H9 (cell line): ENCODE results near the gene ASCC3. TPM values are rescaled to one million over a fixed set of nuclear protein-coding genes. Genes with fewer than 3 reads are reported as not detected.

Source experiments
- DNase-seq: peaks from one replicate; pipeline ENCODE4 v3.0.0-alpha.2; 2017
- H2AFZ ChIP-seq: one replicate; pipeline ENCODE4 v1.6.1; 2013; ENCODE audit warnings: mild to moderate bottlenecking, low read length, control low read depth, moderate library complexity
- H2AK5ac ChIP-seq: 2 replicates; pipeline ENCODE4 v1.6.1; 2013; ENCODE audit warnings: low read length, control low read depth, mixed read lengths; ENCODE audit not compliant: insufficient read length
- H2BK120ac ChIP-seq: one replicate; pipeline ENCODE4 v1.6.1; 2013; ENCODE audit warnings: low read depth, mild to moderate bottlenecking, low read length, control low read depth, inconsistent platforms; ENCODE audit not compliant: poor library complexity, severe bottlenecking
- H2BK12ac ChIP-seq: 2 replicates; pipeline ENCODE4 v1.6.1; 2013; ENCODE audit warnings: low read length, control low read depth, mixed read lengths, low read depth; ENCODE audit not compliant: insufficient read length
- H2BK15ac ChIP-seq: 2 replicates; pipeline ENCODE4 v1.6.1; 2013; ENCODE audit warnings: low read depth, low read length, control low read depth
- H2BK20ac ChIP-seq: one replicate; pipeline ENCODE4 v1.6.1; 2013; ENCODE audit warnings: low read depth, mild to moderate bottlenecking, low read length, control low read depth, inconsistent platforms; ENCODE audit not compliant: poor library complexity, severe bottlenecking
- H2BK5ac ChIP-seq: 2 replicates; pipeline ENCODE4 v1.6.1; 2013; ENCODE audit warnings: low read length, control low read depth, mixed read lengths; ENCODE audit not compliant: insufficient read length
- H3K14ac ChIP-seq: 2 replicates; pipeline ENCODE4 v1.6.1; 2013; ENCODE audit warnings: low read length, control low read depth; ENCODE audit not compliant: insufficient read depth
- H3K18ac ChIP-seq: 2 replicates; pipeline ENCODE4 v1.6.1; 2013; ENCODE audit warnings: low read depth, mild to moderate bottlenecking, mixed read lengths, low read length, control low read depth; ENCODE audit not compliant: insufficient read length
- H3K23ac ChIP-seq: 2 replicates; pipeline ENCODE4 v1.6.1; 2013; ENCODE audit warnings: low read length, control low read depth, mixed read lengths, low read depth; ENCODE audit not compliant: insufficient read length
- H3K23me2 ChIP-seq: 2 replicates; pipeline ENCODE4 v1.6.1; 2013; ENCODE audit warnings: low read depth, mild to moderate bottlenecking, mixed read lengths, low read length, control low read depth; ENCODE audit not compliant: insufficient read length, poor library complexity, severe bottlenecking
- H3K27ac ChIP-seq: 2 replicates; pipeline ENCODE4 v1.5.1; 2013; ENCODE audit warnings: low read length, control low read depth, mixed read lengths, low read depth; ENCODE audit not compliant: insufficient read length
- H3K27me3 ChIP-seq: 2 replicates; pipeline ENCODE4 v1.6.1; 2013; ENCODE audit warnings: low read length, control low read depth, inconsistent platforms; ENCODE audit not compliant: insufficient read depth
- H3K4ac ChIP-seq: 2 replicates; pipeline ENCODE4 v1.6.1; 2013; ENCODE audit warnings: low read depth, mild to moderate bottlenecking, control low read depth, inconsistent platforms, low read length, moderate library complexity
- H3K4me1 ChIP-seq: 2 replicates; pipeline ENCODE4 v1.6.1; 2013; ENCODE audit warnings: low read length, control low read depth, inconsistent platforms; ENCODE audit not compliant: insufficient read depth
- H3K4me2 ChIP-seq: 2 replicates; pipeline ENCODE4 v1.6.1; 2013; ENCODE audit warnings: low read length, control low read depth, mixed read lengths; ENCODE audit not compliant: insufficient read length, insufficient read depth
- H3K56ac ChIP-seq: 2 replicates; pipeline ENCODE4 v1.6.1; 2013; ENCODE audit warnings: low read depth, mild to moderate bottlenecking, mixed read lengths, low read length, control low read depth; ENCODE audit not compliant: insufficient read length
- H3K79me1 ChIP-seq: 2 replicates; pipeline ENCODE4 v1.6.1; 2013; ENCODE audit warnings: low read depth, mild to moderate bottlenecking, moderate library complexity, low read length, control low read depth, inconsistent platforms; ENCODE audit not compliant: insufficient read depth, poor library complexity, severe bottlenecking
- H3K79me2 ChIP-seq: 2 replicates; pipeline ENCODE4 v1.6.1; 2013; ENCODE audit warnings: low read length, control low read depth, inconsistent platforms; ENCODE audit not compliant: insufficient read depth
- H3K9ac ChIP-seq: 2 replicates; pipeline ENCODE4 v1.6.1; 2013; ENCODE audit warnings: low read length, control low read depth, mixed read lengths; ENCODE audit not compliant: insufficient read length; ENCODE audit errors: extremely low read depth
- H3K9me3 ChIP-seq: one replicate; pipeline ENCODE4 v1.6.1; 2013; ENCODE audit warnings: low read depth, low read length, inconsistent platforms; ENCODE audit not compliant: control insufficient read depth
- H3T11ph ChIP-seq: one replicate; pipeline ENCODE4 v1.6.1; 2013; ENCODE audit warnings: mild to moderate bottlenecking, low read length, control low read depth, inconsistent platforms
- H4K20me1 ChIP-seq: one replicate; pipeline ENCODE4 v1.6.1; 2013; ENCODE audit not compliant: control insufficient read depth, insufficient read length, insufficient read depth
- H4K5ac ChIP-seq: 2 replicates; pipeline ENCODE4 v1.6.1; 2013; ENCODE audit warnings: low read depth, mild to moderate bottlenecking, mixed read lengths, low read length, control low read depth; ENCODE audit not compliant: insufficient read length
- H4K8ac ChIP-seq: replicated peaks from 2 replicates; pipeline ENCODE4 v1.6.1; 2013; ENCODE audit warnings: low read length, control low read depth, mixed read lengths, low read depth; ENCODE audit not compliant: insufficient read length
- H4K91ac ChIP-seq: 2 replicates; pipeline ENCODE4 v1.6.1; 2013; ENCODE audit warnings: low read depth, mild to moderate bottlenecking, moderate library complexity, mixed read lengths, low read length, control low read depth; ENCODE audit not compliant: insufficient read length
- H3K27ac Mint-ChIP-seq, 3 experiments: 2 replicates in 2 of 3; 3 replicates in 1 of 3; pipeline ENCODE4 v1.8.0; 2020 to 2021; ENCODE audit warnings: mixed read lengths in 3 of 3, mild to moderate bottlenecking in 1 of 3, moderate library complexity in 1 of 3
- H3K27me3 Mint-ChIP-seq: 2 replicates; pipeline ENCODE4 v1.8.0; 2021; ENCODE audit warnings: low read depth, mild to moderate bottlenecking, moderate library complexity, mixed read lengths
- H3K36me3 Mint-ChIP-seq, 3 experiments: 2 replicates in 2 of 3; 3 replicates in 1 of 3; pipeline ENCODE4 v1.8.0; 2020 to 2021; ENCODE audit warnings: low read depth in 3 of 3, mixed read lengths in 3 of 3; ENCODE audit not compliant: insufficient read depth in 1 of 3
- H3K4me1 Mint-ChIP-seq, 2 experiments: 2 replicates each; pipeline ENCODE4 v1.8.0; 2020; ENCODE audit warnings: mixed read lengths in 2 of 2
- H3K4me3 Mint-ChIP-seq, 2 experiments: 2 replicates in 1 of 2; 3 replicates in 1 of 2; pipeline ENCODE4 v1.8.0; 2020 to 2021; ENCODE audit warnings: mild to moderate bottlenecking in 2 of 2, mixed read lengths in 2 of 2, moderate library complexity in 1 of 2
- H3K9me3 Mint-ChIP-seq, 2 experiments: 2 replicates in 1 of 2; 3 replicates in 1 of 2; pipeline ENCODE4 v1.8.0; 2020; ENCODE audit warnings: mild to moderate bottlenecking in 2 of 2, mixed read lengths in 2 of 2, moderate library complexity in 1 of 2
- total RNA-seq: library from RNA; stranded (reverse); gene quantifications from 2 replicates; pipeline ENCODE4 v1.2.1, GENCODE V29; 2021
- TF ChIP-seq, protein P1 (sequence below): fragments of 200-600 bp; sonication (generic); conservative IDR thresholded peaks from 3 replicates; pipeline ENCODE4 v1.8.0; 2021; ENCODE audit warnings: antibody characterized with exemption, mild to moderate bottlenecking

ASCC3 gene
- total RNA-seq, 1 experiment from 2014 or later = 63.8 TPM

DNA sequence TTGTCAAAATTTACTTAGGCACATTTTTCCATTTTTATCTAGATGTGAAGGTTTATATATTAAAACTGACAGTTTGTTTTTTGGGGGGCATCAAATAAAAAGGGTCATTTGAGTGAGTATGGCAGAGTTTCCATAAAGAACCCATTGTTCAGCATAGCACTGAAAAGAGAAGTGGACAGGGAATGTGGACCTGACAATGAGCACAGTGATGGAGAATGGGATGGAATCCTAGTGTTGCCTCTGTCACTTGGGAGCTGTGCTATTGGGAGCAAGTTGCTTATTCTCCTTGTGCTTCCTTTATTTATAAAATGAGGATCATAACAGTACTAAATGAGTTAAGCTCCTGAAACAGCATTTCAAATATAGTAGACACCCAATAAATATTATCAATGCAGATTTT, 285.7 kb downstream of the ASCC3 start:
- H3T11ph ChIP-seq = no peak overlapping the region
- no peak overlapping the region for H2BK20ac ChIP-seq
- H3K4me1 ChIP-seq = no peaks in the 10 kb centered on the region
- H3K23me2 ChIP-seq = no peaks in the 10 kb centered on the region
- H3K79me2 ChIP-seq = no peaks in the 10 kb centered on the region
- Mint-ChIP-seq H3K4me1 (no peaks in the 10 kb centered on the region), H3K27ac (no peak overlapping the region), H3K36me3 (peaks cover 0 to 4% (median under 1%) of the 10 kb centered on the region in 3 experiments; a peak in 1 of 7 replicates), H3K4me3 (no peak overlapping the region), H3K9me3 (no peaks in the 10 kb centered on the region), H3K27me3 (no peaks in the 10 kb centered on the region)
- H2AK5ac ChIP-seq = no peak overlapping the region
- no peak overlapping the region for H3K4me2 ChIP-seq
- no peak overlapping the region for H3K23ac ChIP-seq
- H2BK120ac ChIP-seq = no peak overlapping the region
- no peaks in the 10 kb centered on the region for H4K20me1 ChIP-seq
- no peaks in the 10 kb centered on the region for H3K9me3 ChIP-seq
- no peak overlapping the region for H4K5ac ChIP-seq
- no peak overlapping the region for H3K56ac ChIP-seq
- H2BK5ac ChIP-seq = no peak overlapping the region
- H3K27ac ChIP-seq = no peak overlapping the region
- H2BK12ac ChIP-seq = no peak overlapping the region
- no peaks in the 10 kb centered on the region for H3K79me1 ChIP-seq
- H3K4ac ChIP-seq = no peak overlapping the region
- no peak overlapping the region for H2BK15ac ChIP-seq
- TF ChIP-seq, protein P1, sequence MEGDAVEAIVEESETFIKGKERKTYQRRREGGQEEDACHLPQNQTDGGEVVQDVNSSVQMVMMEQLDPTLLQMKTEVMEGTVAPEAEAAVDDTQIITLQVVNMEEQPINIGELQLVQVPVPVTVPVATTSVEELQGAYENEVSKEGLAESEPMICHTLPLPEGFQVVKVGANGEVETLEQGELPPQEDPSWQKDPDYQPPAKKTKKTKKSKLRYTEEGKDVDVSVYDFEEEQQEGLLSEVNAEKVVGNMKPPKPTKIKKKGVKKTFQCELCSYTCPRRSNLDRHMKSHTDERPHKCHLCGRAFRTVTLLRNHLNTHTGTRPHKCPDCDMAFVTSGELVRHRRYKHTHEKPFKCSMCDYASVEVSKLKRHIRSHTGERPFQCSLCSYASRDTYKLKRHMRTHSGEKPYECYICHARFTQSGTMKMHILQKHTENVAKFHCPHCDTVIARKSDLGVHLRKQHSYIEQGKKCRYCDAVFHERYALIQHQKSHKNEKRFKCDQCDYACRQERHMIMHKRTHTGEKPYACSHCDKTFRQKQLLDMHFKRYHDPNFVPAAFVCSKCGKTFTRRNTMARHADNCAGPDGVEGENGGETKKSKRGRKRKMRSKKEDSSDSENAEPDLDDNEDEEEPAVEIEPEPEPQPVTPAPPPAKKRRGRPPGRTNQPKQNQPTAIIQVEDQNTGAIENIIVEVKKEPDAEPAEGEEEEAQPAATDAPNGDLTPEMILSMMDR = no peak
- H3K14ac ChIP-seq = no peak overlapping the region
- no peak overlapping the region for H2AFZ ChIP-seq
- no peak overlapping the region for H4K8ac ChIP-seq
- no peak overlapping the region for H3K18ac ChIP-seq
- no peak for DNase-seq
- no peak overlapping the region for H3K9ac ChIP-seq
- no peak overlapping the region for H4K91ac ChIP-seq
- H3K27me3 ChIP-seq = no peaks in the 10 kb centered on the region
